Prostate gland (tissue), 2 donors: Measurements from ENCODE around the gene CASP3. TPM values are rescaled to one million over a fixed set of nuclear protein-coding genes. Genes with fewer than 3 reads are reported as not detected.
"Not testable (repeated sequence)": the region's sequence is repeated elsewhere in the genome, so short reads cannot be mapped to it uniquely, and the experiment has no call there.

Source experiments
- DNase-seq: peaks from one replicate; pipeline ENCODE4 v3.0.0-alpha.2; 2019; ENCODE audit warnings: low spot score
- H3K27ac ChIP-seq, 2 donors: fragments of 200-600 bp; sonication (generic); 2 replicates each; pipeline ENCODE4 v1.5.1; 2017 to 2019
- H3K27me3 ChIP-seq: fragments of 200-600 bp; sonication (generic); replicated peaks from 2 replicates; pipeline ENCODE4 v1.5.1; 2019; ENCODE audit not compliant: insufficient read depth
- H3K36me3 ChIP-seq, 2 donors: fragments of 200-600 bp; sonication (generic); 1 replicate in 1 of 2; 2 replicates in 1 of 2; pipeline versions ENCODE4 v1.5.1 to v1.8.1; 2017 to 2019
- H3K4me1 ChIP-seq: fragments of 200-600 bp; sonication (generic); replicated peaks from 2 replicates; pipeline ENCODE4 v1.5.1; 2019
- H3K4me3 ChIP-seq, 2 donors: fragments of 200-600 bp; sonication (generic); 2 replicates each; pipeline ENCODE4 v1.5.1; 2017 to 2019
- H3K9me3 ChIP-seq: fragments of 200-600 bp; sonication (generic); 2 replicates; pipeline ENCODE4 v1.5.1; 2017
- CTCF ChIP-seq, 4 experiments: fragments of 200-600 bp in 2 of 4; fragments of 450-650 bp in 2 of 4; sonication (generic) in 2 of 4; IDR thresholded peaks; 1 replicate in 3 of 4; 2 replicates in 1 of 4; pipeline ENCODE4 v1.5.1; 2016 to 2019; ENCODE audit warnings: antibody characterized with exemption in 4 of 4, mild to moderate bottlenecking in 2 of 4, moderate library complexity in 2 of 4
- POLR2A ChIP-seq: fragments of 450-650 bp; IDR thresholded peaks from one replicate; pipeline ENCODE4 v1.6.1; 2016; ENCODE audit warnings: antibody characterized with exemption, mild to moderate bottlenecking
- POLR2AphosphoS5 ChIP-seq: sonication (generic); formaldehyde crosslinking; IDR thresholded peaks from one replicate; pipeline ENCODE4 v1.6.1; 2017; ENCODE audit warnings: antibody characterized with exemption
- WGBS: methylation state at CpG from one replicate; pipeline ENCODE4 v1.1.5; 2018; 5-methylcytosine and 5-hydroxymethylcytosine counted together
- intact Hi-C: fragments of 100-400 bp; cut with DNase I; formaldehyde crosslinking; loops from one replicate; pipeline ENCODE4 v1.14.2; 2022
- total RNA-seq, 2 donors: library from RNA; depleted of rRNA; stranded (reverse); fragments of >200 nt; gene quantifications; one replicate each; pipeline ENCODE4 v1.1.0, GENCODE V29; 2016

Gene CASP3
- total RNA-seq, 2 donors from 2014 or later, result 13.3 to 13.8 TPM

- H3K9me3 ChIP-seq, result no peaks in the 10 kb centered on the region
- intact Hi-C loops, result no loop called here
- no peaks in the 10 kb centered on the region for H3K36me3 ChIP-seq
- H3K4me1 ChIP-seq, result no peaks in the 10 kb centered on the region
- H3K27me3 ChIP-seq, result no peaks in the 10 kb centered on the region
- 85% methylated on average over 12 of the region's 12 CpGs for WGBS
- no peak for DNase-seq
- no peak overlapping the region for H3K27ac ChIP-seq
- TF ChIP-seq POLR2A (no peak), POLR2AphosphoS5 (no peak), CTCF (IDR thresholded peaks at IDR 0.05) (no peak)
- no peak overlapping the region for H3K4me3 ChIP-seq
Measured at GRCh38 chr4:184616633-184617551, 32.4 kb downstream of the CASP3 start.

- intact Hi-C loops, H3K4me1 ChIP-seq, DNase-seq, H3K4me3 ChIP-seq, H3K27me3 ChIP-seq, H3K27ac ChIP-seq, H3K36me3 ChIP-seq, H3K9me3 ChIP-seq: not testable (repeated sequence)
- WGBS, result 88% methylated on average over 2 of the region's 2 CpGs
Measured at GRCh38 chr4:184616168-184616567, 33.1 kb downstream of the CASP3 start.

GRCh38 chr4:184614509-184614908 is 34.7 kb downstream of the CASP3 start:
- no peak overlapping the region for H3K27ac ChIP-seq
- no peaks in the 10 kb centered on the region for H3K36me3 ChIP-seq
- no peaks in the 10 kb centered on the region for H3K9me3 ChIP-seq
- WGBS, result 94% methylated on average over 3 of the region's 3 CpGs
- H3K4me1 ChIP-seq, result no peaks in the 10 kb centered on the region
- TF ChIP-seq POLR2A (no peak), CTCF (IDR thresholded peaks at IDR 0.05) (no peak), POLR2AphosphoS5 (no peak)
- no peaks in the 10 kb centered on the region for H3K27me3 ChIP-seq
- no peak for DNase-seq
- intact Hi-C loops, result no loop called here
- H3K4me3 ChIP-seq, result no peak overlapping the region

GRCh38 chr4:184613405-184613804 is 35.8 kb downstream of the CASP3 start:
- no peak overlapping the region for H3K4me3 ChIP-seq
- intact Hi-C loops, result no loop called here
- H3K4me1 ChIP-seq, result no peaks in the 10 kb centered on the region
- DNase-seq, result no peak
- no peaks in the 10 kb centered on the region for H3K36me3 ChIP-seq
- TF ChIP-seq CTCF (IDR thresholded peaks at IDR 0.05), result no peak
- TF ChIP-seq POLR2AphosphoS5, result no peak
- TF ChIP-seq POLR2A, result no peak
- 89% methylated on average over 2 of the region's 2 CpGs for WGBS
- no peak overlapping the region for H3K27ac ChIP-seq
- no peaks in the 10 kb centered on the region for H3K27me3 ChIP-seq
- no peaks in the 10 kb centered on the region for H3K9me3 ChIP-seq

GRCh38 chr4:184612074-184612473 is 37.2 kb downstream of the CASP3 start:
- DNase-seq, result no peak
- no peaks in the 10 kb centered on the region for H3K4me1 ChIP-seq
- TF ChIP-seq CTCF (IDR thresholded peaks at IDR 0.05) (no peak), POLR2AphosphoS5 (no peak), POLR2A (no peak)
- H3K27me3 ChIP-seq, result no peaks in the 10 kb centered on the region
- intact Hi-C loops, result no loop called here
- H3K27ac ChIP-seq, result no peak overlapping the region
- H3K4me3 ChIP-seq, result no peak overlapping the region
- H3K9me3 ChIP-seq, result no peaks in the 10 kb centered on the region
- 85% methylated on average over 3 of the region's 3 CpGs for WGBS
- no peaks in the 10 kb centered on the region for H3K36me3 ChIP-seq

GRCh38 chr4:184607429-184607828 is 41.8 kb downstream of the CASP3 start:
- intact Hi-C loops, H3K36me3 ChIP-seq: not testable (repeated sequence)

GRCh38 chr4:184602857-184603256 is 46.4 kb downstream of the CASP3 start:
- H3K27ac ChIP-seq, H3K4me3 ChIP-seq, DNase-seq, intact Hi-C loops, H3K36me3 ChIP-seq, H3K27me3 ChIP-seq, H3K4me1 ChIP-seq, H3K9me3 ChIP-seq: not testable (repeated sequence)
- WGBS, result 0% methylated on average over 1 of the region's 1 CpG

More at GRCh38 chr4:184607429-184607828, 41.8 kb downstream of the CASP3 start:
- not testable (repeated sequence) for H3K27ac ChIP-seq, DNase-seq, H3K9me3 ChIP-seq, H3K4me3 ChIP-seq, H3K27me3 ChIP-seq, H3K4me1 ChIP-seq
- WGBS, result 98% methylated on average over 2 of the region's 2 CpGs

- H3K27ac ChIP-seq, H3K27me3 ChIP-seq, H3K4me1 ChIP-seq, H3K36me3 ChIP-seq, H3K9me3 ChIP-seq, H3K4me3 ChIP-seq, intact Hi-C loops, DNase-seq: not testable (repeated sequence)
- 74% methylated on average over 8 of the region's 8 CpGs for WGBS
Measured at GRCh38 chr4:184600982-184601381, 48.3 kb downstream of the CASP3 start.
